ENCODE data around the gene CSNK1E.
"Not testable (repeated sequence)": the region's sequence is repeated elsewhere in the genome, so short reads cannot be mapped to it uniquely, and the experiment has no call there.

CSNK1E gene

GRCh38 chr22:38317122-38317994 is at the start of gene CSNK1E:
CSNK1E (minus strand) TSS chr22:38317433; CDS start chr22:38314157, 3,276 bp downstream.
- DNase-seq, result peak; percentile 63 to 64

- DNase-seq, result not testable (repeated sequence)
Observed at GRCh38 chr22:38365829-38366228, 48.6 kb upstream of the CSNK1E start.

GRCh38 chr22:38365174-38365573 is 47.9 kb upstream of the CSNK1E start:
- not testable (repeated sequence) for DNase-seq

GRCh38 chr22:38360560-38360959 is 43.3 kb upstream of the CSNK1E start:
- not testable (repeated sequence) for DNase-seq

- DNase-seq, result not testable (repeated sequence)
Observed at GRCh38 chr22:38359817-38360216, 42.6 kb upstream of the CSNK1E start.

GRCh38 chr22:38357971-38358370 is 40.7 kb upstream of the CSNK1E start:
- not testable (repeated sequence) for DNase-seq

- DNase-seq, result no peak
Observed at GRCh38 chr22:38355275-38355674, 38.0 kb upstream of the CSNK1E start.

GRCh38 chr22:38353701-38354100 is 36.5 kb upstream of the CSNK1E start:
- no peak for DNase-seq

- peak; percentile 51 to 59 for DNase-seq
Observed at GRCh38 chr22:38353142-38353629, 36.0 kb upstream of the CSNK1E start.

GRCh38 chr22:38352436-38352835 is 35.2 kb upstream of the CSNK1E start:
- no peak for DNase-seq

- no peak for DNase-seq
Observed at GRCh38 chr22:38350444-38351359, 33.5 kb upstream of the CSNK1E start.

- no peak for DNase-seq
Observed at GRCh38 chr22:38348751-38349496, 31.7 kb upstream of the CSNK1E start.

- no peak for DNase-seq
Observed at GRCh38 chr22:38347944-38348750, 30.9 kb upstream of the CSNK1E start.

GRCh38 chr22:38347181-38347943 is 30.1 kb upstream of the CSNK1E start:
- no peak for DNase-seq

GRCh38 chr22:38346506-38346905 is 29.3 kb upstream of the CSNK1E start:
- no peak for DNase-seq

GRCh38 chr22:38345782-38346181 is 28.5 kb upstream of the CSNK1E start:
- DNase-seq, result no peak

GRCh38 chr22:38339893-38340292 is 22.7 kb upstream of the CSNK1E start:
- DNase-seq, result not testable (repeated sequence)

- DNase-seq, result no peak
Observed at GRCh38 chr22:38338772-38339379, 21.6 kb upstream of the CSNK1E start.

- DNase-seq, result no peak
Observed at GRCh38 chr22:38336699-38337098, 19.5 kb upstream of the CSNK1E start.

GRCh38 chr22:38335077-38335476 is 17.8 kb upstream of the CSNK1E start:
- DNase-seq, result no peak
